A549 treated with DMSO at 1 μM for 4 hours (cell line): ENCODE results near the gene SKA1. TPM values are rescaled to one million over a fixed set of nuclear protein-coding genes. Genes with fewer than 3 reads are reported as not detected.

Experiments
- total RNA-seq: library from RNA; stranded (reverse); fragments of 200-300 nt; extraction: Qiagen RNA extraction; gene quantifications from 5 replicates; pipeline ENCODE4 v1.2.3, GENCODE V29; 2022; ENCODE audit warnings: low read depth

The SKA1 gene, protein sequence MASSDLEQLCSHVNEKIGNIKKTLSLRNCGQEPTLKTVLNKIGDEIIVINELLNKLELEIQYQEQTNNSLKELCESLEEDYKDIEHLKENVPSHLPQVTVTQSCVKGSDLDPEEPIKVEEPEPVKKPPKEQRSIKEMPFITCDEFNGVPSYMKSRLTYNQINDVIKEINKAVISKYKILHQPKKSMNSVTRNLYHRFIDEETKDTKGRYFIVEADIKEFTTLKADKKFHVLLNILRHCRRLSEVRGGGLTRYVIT
- total RNA-seq = 12.2 to 15.2 TPM (median 15.0 TPM) in 5 replicates

DNA sequence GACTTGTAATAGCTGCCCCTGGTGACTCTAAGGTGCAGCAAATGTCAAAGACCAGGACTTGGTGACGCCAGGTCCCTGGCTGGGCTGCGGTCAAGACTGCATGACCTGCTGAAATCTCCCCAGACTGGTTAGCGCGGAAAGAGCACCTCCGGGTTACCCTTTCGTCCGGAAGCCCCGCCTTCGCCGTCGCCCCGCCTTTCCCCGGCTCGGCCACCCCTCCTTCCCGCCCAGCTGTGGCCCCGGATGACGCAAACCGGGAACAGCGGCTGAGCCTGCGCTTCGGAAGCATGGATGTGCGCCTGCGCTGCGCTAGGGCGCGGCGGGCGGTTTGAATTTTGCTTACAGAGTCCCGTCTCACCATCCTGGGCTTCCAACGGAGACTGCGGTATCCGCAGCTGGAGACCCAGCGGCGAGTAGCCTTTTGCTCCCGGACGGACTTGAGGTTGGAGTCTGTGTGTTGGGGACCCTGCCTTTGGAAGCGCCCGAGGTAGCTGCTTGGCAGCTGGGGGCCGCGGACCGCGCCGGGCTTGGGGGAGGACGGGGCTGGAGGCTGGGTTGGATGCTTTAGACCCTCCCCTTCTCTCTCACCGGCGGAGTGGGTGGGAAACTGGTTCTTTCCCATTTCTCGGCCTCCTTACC is at the start of gene SKA1:
Gene SKA1, plus strand, starts transcription at position 294 of the 639 bp plus-strand sequence. CDS start 785 bp downstream, outside the sequence.

Other genes with a start within 250 kb of the SKA1 start
- 12.4 to 14.9 TPM (median 13.0 TPM) in 5 replicates for gene MYO5B, start 179.9 kb upstream of the SKA1 start, total RNA-seq
- gene CFAP53, start 108.6 kb upstream of the SKA1 start, total RNA-seq = 0.27 to 0.50 TPM (median 0.33 TPM) in 5 replicates
- gene MBD1, start 93.5 kb upstream of the SKA1 start, total RNA-seq = 32.3 to 37.5 TPM (median 34.3 TPM) in 5 replicates
- 42.8 to 56.8 TPM (median 49.7 TPM) in 5 replicates for gene CXXC1, start 87.4 kb upstream of the SKA1 start, total RNA-seq
- 0.02 to 0.17 TPM (median 0.07 TPM) in 5 replicates for gene MAPK4, start 185.0 kb downstream of the SKA1 start, total RNA-seq